Esophagus muscularis mucosa (tissue), 4 donors: ENCODE measurements around the gene JMJD4. TPM values are rescaled to one million over a fixed set of nuclear protein-coding genes. Genes with fewer than 3 reads are reported as not detected.
A peak's percentile ranks its signal among the peaks of the same experiment; 100 is the strongest.

Source experiments
- DNase-seq: peaks from one replicate; pipeline ENCODE4 v3.0.0-alpha.2; 2017; ENCODE audit errors: extremely low spot score
- H3K27ac ChIP-seq, 4 donors: fragments of 200-600 bp; sonication (generic); replicated peaks in 1 of 4; 1 replicate in 3 of 4; 2 replicates in 1 of 4; pipeline ENCODE4 v1.5.1; 2016 to 2019; ENCODE audit warnings: mild to moderate bottlenecking in 1 of 4
- H3K27me3 ChIP-seq, 4 donors: fragments of 200-600 bp; sonication (generic); one replicate each; pipeline versions ENCODE4 v1.5.1 to v1.6.0; 2016 to 2019
- H3K36me3 ChIP-seq, 4 donors: fragments of 200-600 bp; sonication (generic); one replicate each; pipeline ENCODE4 v1.5.1; 2016 to 2019
- H3K4me1 ChIP-seq, 4 donors: fragments of 200-600 bp; sonication (generic); one replicate each; pipeline ENCODE4 v1.5.1; 2016 to 2019
- H3K4me3 ChIP-seq, 4 donors: fragments of 200-600 bp; sonication (generic); 1 replicate in 2 of 4; 2 replicates in 2 of 4; pipeline ENCODE4 v1.5.1; 2016 to 2019; ENCODE audit warnings: mild to moderate bottlenecking in 4 of 4, moderate library complexity in 1 of 4
- H3K9me3 ChIP-seq, 4 donors: fragments of 200-600 bp; sonication (generic); 1 replicate in 3 of 4; 2 replicates in 1 of 4; pipeline ENCODE4 v1.5.1; 2016 to 2019
- EP300 ChIP-seq: sonication (generic); formaldehyde crosslinking; IDR thresholded peaks from one replicate; pipeline ENCODE4 v1.6.1; 2017; ENCODE audit warnings: antibody characterized with exemption
- POLR2A ChIP-seq: fragments of 450-650 bp; IDR thresholded peaks from one replicate; pipeline ENCODE4 v1.6.1; 2017; ENCODE audit warnings: antibody characterized with exemption, moderate library complexity, mild to moderate bottlenecking, low read depth
- POLR2AphosphoS5 ChIP-seq, 2 donors: sonication (generic); formaldehyde crosslinking; IDR thresholded peaks; one replicate each; pipeline ENCODE4 v1.6.1; 2017; ENCODE audit warnings: antibody characterized with exemption in 2 of 2
- WGBS: methylation state at CpG from one replicate; pipeline ENCODE4 v1.1.5; 2018; 5-methylcytosine and 5-hydroxymethylcytosine counted together
- intact Hi-C: fragments of 100-400 bp; cut with DNase I; formaldehyde crosslinking; loops from one replicate; pipeline ENCODE4 v1.15.1; 2023
- total RNA-seq, 4 donors: library from RNA; depleted of rRNA; stranded (reverse); fragments of >200 nt; gene quantifications; one replicate each; pipeline versions ENCODE4 v1.1.0 to v1.2.1, GENCODE V29; 2016
- TF ChIP-seq, protein P1 (sequence below), 3 experiments: fragments of 200-600 bp in 2 of 3; fragments of 450-650 bp in 1 of 3; sonication (generic) in 2 of 3; IDR thresholded peaks; one replicate each; pipeline ENCODE4 v1.5.1; 2017 to 2019; ENCODE audit warnings: antibody characterized with exemption in 3 of 3, mild to moderate bottlenecking in 2 of 3, moderate library complexity in 1 of 3

Gene JMJD4
- total RNA-seq, 4 donors from 2014 or later: 10.8 to 18.4 (median 14.2) TPM

GRCh38 chr1:227776331-227776771 lies 41.2 kb upstream of the JMJD4 start:
- peak overlapping the region in 1 of 4 donors; percentile 65 for H3K27ac ChIP-seq
- WGBS: 89% methylated on average over 7 of the region's 7 CpGs
- no peak overlapping the region for H3K4me3 ChIP-seq
- no peaks in the 10 kb centered on the region for H3K27me3 ChIP-seq
- intact Hi-C loops: no loop called here
- no peaks in the 10 kb centered on the region for H3K9me3 ChIP-seq
- no peak for TF ChIP-seq EP300
- no peak for TF ChIP-seq POLR2A
- TF ChIP-seq POLR2AphosphoS5 (IDR thresholded peaks at IDR 0.05): no peak
- H3K36me3 ChIP-seq: peaks cover 6 to 56% (median 44%) of the 10 kb centered on the region in 4 donors
- H3K4me1 ChIP-seq: peaks cover 0 to 27% (median 16%) of the 10 kb centered on the region in 4 donors
- DNase-seq: no peak

DNA sequence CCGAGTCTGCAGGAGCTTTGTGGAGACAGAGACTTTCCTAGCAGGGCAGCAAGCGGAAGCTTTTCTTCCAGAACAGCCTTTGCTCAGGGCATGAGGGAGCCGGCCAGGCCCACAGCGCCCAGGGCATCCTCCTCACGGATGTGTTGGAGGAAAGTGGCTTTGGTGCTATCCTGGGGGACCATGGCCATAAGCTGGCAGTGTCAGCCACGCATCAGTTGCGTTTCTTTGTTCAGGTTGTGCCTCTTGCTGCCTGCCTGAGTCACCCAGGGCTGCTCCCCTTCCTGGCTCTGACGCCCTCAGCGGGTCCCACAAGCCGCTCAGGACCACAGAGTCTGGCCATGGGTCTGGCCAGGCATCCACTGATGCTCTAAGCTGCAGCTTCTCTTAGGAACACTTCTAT lies 40.7 kb upstream of the JMJD4 start:
- H3K4me1 ChIP-seq: peaks cover 0 to 27% (median 16%) of the 10 kb centered on the region in 4 donors
- H3K4me3 ChIP-seq: no peak overlapping the region
- TF ChIP-seq POLR2A: no peak
- TF ChIP-seq, protein P1, sequence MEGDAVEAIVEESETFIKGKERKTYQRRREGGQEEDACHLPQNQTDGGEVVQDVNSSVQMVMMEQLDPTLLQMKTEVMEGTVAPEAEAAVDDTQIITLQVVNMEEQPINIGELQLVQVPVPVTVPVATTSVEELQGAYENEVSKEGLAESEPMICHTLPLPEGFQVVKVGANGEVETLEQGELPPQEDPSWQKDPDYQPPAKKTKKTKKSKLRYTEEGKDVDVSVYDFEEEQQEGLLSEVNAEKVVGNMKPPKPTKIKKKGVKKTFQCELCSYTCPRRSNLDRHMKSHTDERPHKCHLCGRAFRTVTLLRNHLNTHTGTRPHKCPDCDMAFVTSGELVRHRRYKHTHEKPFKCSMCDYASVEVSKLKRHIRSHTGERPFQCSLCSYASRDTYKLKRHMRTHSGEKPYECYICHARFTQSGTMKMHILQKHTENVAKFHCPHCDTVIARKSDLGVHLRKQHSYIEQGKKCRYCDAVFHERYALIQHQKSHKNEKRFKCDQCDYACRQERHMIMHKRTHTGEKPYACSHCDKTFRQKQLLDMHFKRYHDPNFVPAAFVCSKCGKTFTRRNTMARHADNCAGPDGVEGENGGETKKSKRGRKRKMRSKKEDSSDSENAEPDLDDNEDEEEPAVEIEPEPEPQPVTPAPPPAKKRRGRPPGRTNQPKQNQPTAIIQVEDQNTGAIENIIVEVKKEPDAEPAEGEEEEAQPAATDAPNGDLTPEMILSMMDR (IDR thresholded peaks at IDR 0.05): no peak
- no peak for TF ChIP-seq EP300
- no peak for TF ChIP-seq POLR2AphosphoS5 (IDR thresholded peaks at IDR 0.05)
- DNase-seq: no peak
- intact Hi-C loops: no loop called here
- WGBS: 88% methylated on average over 10 of the region's 10 CpGs
- no peaks in the 10 kb centered on the region for H3K9me3 ChIP-seq
- peak overlapping the region in 2 of 4 donors; percentile 34 to 65 for H3K27ac ChIP-seq
- no peaks in the 10 kb centered on the region for H3K27me3 ChIP-seq
- H3K36me3 ChIP-seq: peaks cover 6 to 56% (median 42%) of the 10 kb centered on the region in 4 donors

DNA sequence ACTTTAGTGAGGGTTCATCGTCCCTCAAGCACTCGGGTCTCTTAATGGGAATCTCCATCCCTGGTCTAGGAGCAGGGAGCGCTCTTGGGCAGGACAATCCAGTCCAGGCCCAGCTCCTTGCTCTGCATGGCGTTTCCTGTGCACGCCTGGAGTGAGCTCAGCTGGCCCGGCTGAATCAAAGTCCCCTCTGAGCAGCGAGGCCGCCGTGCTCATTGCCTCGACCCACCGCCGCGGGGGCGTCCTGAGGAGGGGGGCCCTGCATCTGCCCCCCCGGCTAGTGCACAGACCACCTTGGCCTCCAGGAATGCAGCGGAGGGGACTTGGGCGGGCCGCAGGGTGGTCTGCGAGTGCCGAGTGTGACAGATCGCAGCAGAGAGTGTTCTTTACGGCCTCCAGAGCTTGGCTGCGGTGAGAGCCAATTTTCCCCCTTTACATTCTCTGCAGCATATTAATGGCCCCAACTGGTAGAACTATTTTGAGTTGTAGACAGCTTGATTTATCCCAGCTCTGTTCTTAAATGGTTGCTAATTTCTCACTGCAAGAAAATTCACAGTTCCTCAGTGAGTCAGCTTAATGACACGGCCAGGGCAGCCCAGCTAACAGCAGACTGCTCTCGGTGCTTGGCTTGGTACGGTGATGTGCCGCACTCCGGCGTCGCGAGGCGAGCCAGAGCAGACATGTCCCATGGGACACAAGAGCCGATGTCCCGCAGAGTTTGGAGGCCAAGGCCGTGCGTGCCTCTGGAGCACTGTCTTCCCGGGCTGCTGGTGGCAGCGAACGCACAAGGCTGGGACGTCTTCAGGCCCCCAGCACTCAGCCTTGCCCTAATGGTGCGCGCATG lies 39.9 kb upstream of the JMJD4 start:
- H3K27me3 ChIP-seq: no peaks in the 10 kb centered on the region
- H3K36me3 ChIP-seq: peaks cover 6 to 56% (median 42%) of the 10 kb centered on the region in 4 donors
- H3K4me3 ChIP-seq: no peak overlapping the region
- no peaks in the 10 kb centered on the region for H3K9me3 ChIP-seq
- no peak for DNase-seq
- 72% methylated on average over 41 of the region's 42 CpGs for WGBS
- H3K27ac ChIP-seq: peak overlapping the region in 2 of 4 donors; percentile 34 to 65
- TF ChIP-seq POLR2A (no peak), POLR2AphosphoS5 (IDR thresholded peaks at IDR 0.05) (peak; percentile 6 to 14), EP300 (no peak)
- TF ChIP-seq, protein P1 (IDR thresholded peaks at IDR 0.05): no peak
- intact Hi-C loops: no loop called here
- H3K4me1 ChIP-seq: peaks cover 0 to 27% (median 16%) of the 10 kb centered on the region in 4 donors

DNA sequence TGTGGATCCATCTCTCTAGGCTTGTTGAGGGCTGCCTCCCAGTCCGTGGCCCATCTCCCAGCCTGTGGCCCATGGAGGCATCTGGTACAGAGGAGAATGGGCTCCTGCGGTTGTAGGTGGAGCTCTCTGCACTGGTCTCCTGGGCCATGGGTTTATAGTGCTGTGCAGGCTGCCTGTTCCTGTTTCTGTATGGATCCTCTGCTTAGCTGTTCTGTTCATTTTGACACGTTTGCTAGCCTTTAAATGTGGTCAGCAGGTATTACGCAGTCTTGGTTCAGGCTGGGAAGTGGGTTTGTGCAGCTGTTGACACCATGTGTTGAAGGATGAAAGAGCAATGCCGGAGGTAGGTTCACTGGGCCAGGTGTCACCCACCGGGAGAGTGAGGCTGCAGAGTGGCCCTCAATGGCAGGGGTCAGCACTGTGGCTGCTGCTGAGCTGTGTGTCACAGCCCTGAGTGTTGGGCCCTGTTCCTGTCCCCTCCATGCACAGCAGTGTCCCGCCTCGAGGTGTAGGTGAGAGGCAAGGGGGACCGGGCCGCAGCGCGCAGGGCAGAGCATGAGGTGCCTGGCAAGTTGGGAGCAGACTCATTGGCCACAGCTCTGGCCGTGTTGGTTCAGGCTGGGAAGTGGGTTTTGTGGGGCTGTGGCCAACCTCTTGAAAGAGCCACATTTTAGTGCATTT lies 39.1 kb upstream of the JMJD4 start:
- no peak for DNase-seq
- peaks cover 0 to 26% (median 16%) of the 10 kb centered on the region in 4 donors for H3K4me1 ChIP-seq
- peaks cover 6 to 56% (median 47%) of the 10 kb centered on the region in 4 donors for H3K36me3 ChIP-seq
- TF ChIP-seq POLR2AphosphoS5 (IDR thresholded peaks at IDR 0.05) (no peak), EP300 (no peak), POLR2A (no peak)
- TF ChIP-seq, protein P1 (IDR thresholded peaks at IDR 0.05): no peak
- no peaks in the 10 kb centered on the region for H3K27me3 ChIP-seq
- H3K27ac ChIP-seq: peak overlapping the region in 1 of 4 donors; percentile 65
- WGBS: 83% methylated on average over 13 of the region's 13 CpGs
- no peaks in the 10 kb centered on the region for H3K9me3 ChIP-seq
- intact Hi-C loops: no loop called here
- H3K4me3 ChIP-seq: no peak overlapping the region

DNA sequence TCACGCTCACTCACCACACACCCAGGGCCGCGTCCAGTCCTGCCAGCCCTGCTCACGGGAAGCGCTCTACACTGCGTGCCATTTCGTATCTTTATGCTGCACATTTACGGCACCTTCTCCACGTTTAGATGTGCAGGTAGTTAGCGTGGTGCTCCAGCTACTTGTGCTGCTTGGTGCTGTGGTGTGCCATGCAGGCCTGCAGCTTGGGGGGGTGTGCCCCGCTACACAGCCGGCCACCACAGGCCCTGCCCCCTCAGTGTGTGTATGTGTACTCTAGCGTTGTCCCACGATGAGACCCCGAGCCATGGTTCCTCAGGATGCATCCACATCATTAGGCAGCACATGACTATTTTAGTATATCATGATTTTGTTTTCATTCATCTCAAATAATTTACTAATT lies 38.5 kb upstream of the JMJD4 start:
- intact Hi-C loops: no loop called here
- DNase-seq: no peak
- TF ChIP-seq, protein P1 (IDR thresholded peaks at IDR 0.05): no peak
- TF ChIP-seq POLR2AphosphoS5 (IDR thresholded peaks at IDR 0.05) (no peak), POLR2A (no peak), EP300 (no peak)
- no peak overlapping the region for H3K27ac ChIP-seq
- peaks cover 6 to 61% (median 53%) of the 10 kb centered on the region in 4 donors for H3K36me3 ChIP-seq
- no peaks in the 10 kb centered on the region for H3K27me3 ChIP-seq
- no peaks in the 10 kb centered on the region for H3K9me3 ChIP-seq
- WGBS: 93% methylated on average over 15 of the region's 15 CpGs
- peaks cover 0 to 22% (median 15%) of the 10 kb centered on the region in 4 donors for H3K4me1 ChIP-seq
- H3K4me3 ChIP-seq: no peak overlapping the region
